CD4-positive, alpha-beta T cell treated with Interleukin-6 for 4 hours (primary cell): ENCODE results near the gene NFAM1.

Experiments
- DNase-seq: peaks from one replicate; pipeline ENCODE4 v3.0.0-alpha.2; 2020; ENCODE audit warnings: mixed read lengths

NFAM1 gene

DNA sequence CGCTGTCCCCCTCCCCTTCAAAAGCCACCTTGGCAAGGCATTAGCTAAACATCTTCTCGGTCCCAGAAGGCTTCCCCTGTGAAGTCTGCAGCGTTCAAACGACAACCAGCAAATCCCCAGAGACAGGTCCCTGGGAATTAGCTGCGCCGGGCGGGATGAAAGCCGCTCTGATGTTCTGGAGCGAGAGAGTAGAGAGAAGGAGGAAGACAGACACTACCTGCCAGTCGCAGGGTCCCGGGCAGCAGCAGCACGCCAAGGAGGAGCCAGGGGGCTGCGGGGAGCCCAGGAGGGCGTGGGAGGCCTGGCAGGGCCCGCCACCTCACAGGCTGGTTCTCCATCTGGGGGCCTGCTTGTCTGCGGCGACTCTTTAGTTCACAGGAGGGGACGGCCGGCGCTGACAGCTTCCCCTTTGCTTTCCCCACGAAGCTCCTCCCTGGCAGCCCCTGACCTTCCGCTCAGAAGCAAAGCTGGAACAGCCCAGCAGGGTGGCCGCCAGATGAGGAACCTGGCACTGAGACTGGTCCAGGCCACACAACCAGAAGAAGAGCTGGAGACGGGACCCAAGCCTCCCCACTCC lies at the start of gene NFAM1:
TSS of gene NFAM1 (minus strand) at position 384 of the 577 bp plus-strand sequence. CDS start at position 338, 46 bp downstream.
- DNase-seq = no peak

GRCh38 chr22:42475122-42475521 lies 42.9 kb upstream of the NFAM1 start:
- DNase-seq = no peak

- peak; percentile 22 for DNase-seq
These were observed 41.4 kb upstream of the NFAM1 start for GRCh38 chr22:42473484-42474193.

- DNase-seq = no peak
These were observed 40.5 kb upstream of the NFAM1 start for GRCh38 chr22:42472671-42473070.

GRCh38 chr22:42471441-42471840 lies 39.2 kb upstream of the NFAM1 start:
- DNase-seq = no peak

DNA sequence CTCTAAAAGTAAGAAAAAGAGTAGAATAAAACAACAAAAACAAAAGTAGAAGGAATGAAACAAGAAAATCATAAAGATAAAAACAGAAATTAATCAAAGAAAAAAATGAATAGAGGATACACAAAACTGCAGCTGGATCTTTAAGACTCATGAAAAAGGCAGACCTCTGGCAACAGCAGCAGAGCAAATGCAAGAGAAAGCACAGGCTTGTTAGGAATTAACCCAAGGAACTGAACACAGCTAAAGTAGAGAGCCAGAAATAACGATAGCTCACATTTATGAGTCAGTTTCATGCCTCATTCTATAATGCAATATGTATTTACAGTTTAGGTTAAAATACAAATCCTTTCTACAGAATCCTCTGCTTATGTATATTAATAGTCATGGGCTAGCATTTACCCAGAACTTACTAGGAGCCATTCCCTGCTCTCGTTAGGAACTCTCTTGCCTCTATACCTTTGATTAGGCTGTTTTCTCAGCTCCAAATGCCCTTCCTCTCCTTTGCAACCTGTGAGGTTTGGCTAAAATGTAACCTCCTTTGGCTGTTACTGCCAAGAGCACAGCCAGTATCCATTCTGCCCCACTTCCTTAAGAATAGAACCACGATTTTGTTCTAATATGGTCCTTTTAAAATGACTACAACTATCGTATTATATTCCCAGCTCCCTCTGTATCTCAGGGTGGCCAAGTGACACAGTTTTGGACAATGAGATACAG lies 38.3 kb upstream of the NFAM1 start:
- no peak for DNase-seq

GRCh38 chr22:42468841-42469240 lies 36.6 kb upstream of the NFAM1 start:
- DNase-seq = no peak

DNA sequence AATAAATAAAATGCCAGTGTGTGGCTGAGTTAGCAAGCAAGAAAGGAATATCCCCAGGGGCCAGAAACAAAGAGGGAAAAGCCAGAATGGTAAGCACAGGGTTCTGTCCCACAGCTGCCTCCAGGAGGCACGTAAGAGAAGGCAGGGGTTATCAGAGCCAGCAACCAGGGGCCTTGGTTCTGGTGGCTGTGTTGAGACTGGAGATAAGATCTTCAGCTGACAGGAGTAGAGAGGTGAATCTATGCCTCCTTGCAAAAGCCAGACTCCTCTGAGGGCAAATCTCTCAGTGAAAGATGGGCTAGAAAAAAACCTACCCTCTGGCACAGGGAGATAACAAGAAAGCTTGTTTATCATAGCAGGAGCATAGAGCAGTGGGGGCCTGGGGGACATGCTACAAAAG lies 29.8 kb upstream of the NFAM1 start:
- no peak for DNase-seq

DNA sequence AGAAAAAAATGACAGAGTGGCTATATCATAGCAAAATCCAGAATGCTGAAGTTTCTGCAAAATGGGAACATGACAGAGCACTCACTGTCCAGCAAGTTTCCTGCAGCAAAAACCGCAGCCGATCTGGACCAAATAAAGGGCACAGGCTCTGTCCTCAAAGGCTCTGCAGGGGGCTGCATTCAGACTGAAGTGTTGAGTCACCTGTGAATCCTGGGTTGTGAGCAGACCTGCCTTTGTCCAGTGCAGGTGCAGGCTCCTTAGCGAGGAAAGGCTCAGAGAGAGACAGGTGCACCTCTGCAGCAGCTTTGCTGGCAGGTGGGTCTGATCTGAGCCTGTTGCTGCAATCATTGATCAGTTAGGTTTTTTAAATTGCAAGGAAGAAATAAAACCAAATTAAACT lies 29.3 kb upstream of the NFAM1 start:
- no peak for DNase-seq

DNA sequence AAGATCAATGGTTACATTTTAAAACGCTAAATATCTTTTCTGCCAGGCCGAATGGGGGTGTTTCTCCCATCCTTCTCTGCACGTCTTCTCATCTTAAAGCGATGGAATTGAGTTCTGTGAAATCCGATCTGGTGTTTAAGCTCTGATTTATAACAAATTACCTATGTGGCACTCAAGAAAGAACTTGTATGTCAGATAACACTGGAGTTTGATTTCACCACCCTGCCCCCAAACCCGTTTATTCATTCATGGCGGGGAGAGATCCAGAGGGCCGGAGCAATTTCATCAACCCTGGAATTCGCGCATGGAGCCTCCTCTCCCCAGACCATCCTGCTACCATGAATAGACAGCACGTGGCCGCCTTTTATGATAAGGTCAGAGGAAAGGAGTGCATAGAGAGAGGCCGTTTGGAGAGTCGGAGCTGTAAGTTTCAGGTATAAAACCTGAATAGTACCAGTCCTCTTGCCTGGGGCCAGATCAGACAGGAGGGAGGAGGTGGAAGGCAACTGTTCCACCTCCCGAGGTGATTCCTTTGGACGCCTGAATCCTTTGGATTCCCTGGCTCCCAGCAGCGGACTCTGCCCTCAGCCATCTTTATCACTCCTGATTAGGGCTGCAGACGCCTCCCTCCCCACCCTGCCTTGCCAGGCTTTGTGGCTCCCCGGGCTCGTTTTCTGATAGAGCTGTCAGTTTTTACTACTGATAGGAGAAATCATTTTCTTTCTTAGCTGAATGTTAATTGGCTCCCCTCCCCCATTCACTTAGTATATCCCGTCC lies 27.3 kb upstream of the NFAM1 start:
- DNase-seq = no peak

DNA sequence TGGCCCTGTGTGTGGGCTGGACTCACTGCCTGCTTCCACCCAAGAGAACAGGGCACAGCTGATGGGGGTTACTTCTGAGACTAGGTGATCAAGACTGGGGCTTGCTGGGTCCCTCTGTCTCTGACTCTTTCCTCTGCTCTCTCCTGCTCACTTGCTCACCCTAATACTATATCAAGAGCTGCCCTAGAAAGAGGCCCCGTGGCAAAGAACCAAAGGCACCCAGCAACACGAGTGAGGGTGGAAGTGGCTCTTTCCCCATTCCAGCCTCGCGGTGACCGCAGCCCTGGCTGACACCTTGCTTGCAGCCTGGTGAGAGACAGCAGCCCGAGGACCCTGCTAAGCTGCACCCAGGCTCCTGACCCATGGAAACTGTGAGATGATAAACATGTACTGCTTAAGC lies 20.7 kb upstream of the NFAM1 start:
- no peak for DNase-seq

DNA sequence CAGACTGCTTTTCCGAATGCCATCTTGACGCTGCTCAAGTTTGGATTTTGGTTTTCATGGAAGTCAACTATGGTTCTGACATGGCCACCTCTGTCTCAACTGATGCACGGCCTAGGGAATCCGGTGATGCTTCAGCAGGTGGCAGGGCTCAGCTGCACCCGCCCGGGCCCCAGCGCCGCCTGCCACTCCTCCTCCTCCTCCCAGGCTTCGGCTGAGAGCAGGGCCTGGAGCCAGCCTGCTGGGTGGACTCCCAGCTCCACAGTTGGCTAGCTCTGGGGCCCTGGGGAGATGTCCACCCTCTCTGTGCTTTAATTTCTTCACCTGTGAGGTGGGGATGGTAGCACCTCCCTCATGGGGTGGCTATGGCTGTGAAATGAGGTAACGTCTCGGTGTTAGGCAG lies 20.3 kb upstream of the NFAM1 start:
- no peak for DNase-seq

DNA sequence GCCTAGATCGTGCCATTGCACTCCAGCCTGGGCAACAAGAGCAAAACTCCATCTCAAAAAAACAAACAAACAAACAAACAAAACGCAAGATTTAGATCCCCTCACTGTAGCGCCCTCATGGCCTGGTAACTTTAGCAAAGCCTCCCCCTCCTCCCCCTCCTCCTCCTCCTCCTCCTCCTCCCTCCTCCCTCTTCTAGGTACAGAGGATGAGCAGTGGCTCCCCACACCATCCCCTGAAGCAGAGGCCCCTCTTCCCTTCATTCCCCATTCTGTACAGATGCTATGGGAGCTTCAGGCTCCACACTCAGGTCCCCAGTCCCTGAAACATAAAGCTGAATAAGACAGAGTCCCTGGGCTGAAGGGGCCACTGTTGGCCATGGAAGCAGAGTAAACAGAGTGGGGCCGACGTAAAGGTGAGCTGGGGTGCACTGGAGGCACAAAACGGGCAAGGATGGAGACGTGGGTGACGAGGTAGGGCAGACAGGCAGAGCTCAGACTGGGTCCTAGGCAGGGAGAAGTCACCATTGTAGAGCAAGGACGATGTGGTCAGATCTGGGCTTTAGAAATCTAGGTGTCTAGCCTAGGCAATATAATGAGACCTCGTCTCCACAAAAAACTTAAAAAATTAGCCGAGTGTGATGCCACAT lies 19.4 kb upstream of the NFAM1 start:
- DNase-seq = no peak

- no peak for DNase-seq
These were observed 18.7 kb upstream of the NFAM1 start for GRCh38 chr22:42450862-42451261.

GRCh38 chr22:42446151-42446550 lies 13.9 kb upstream of the NFAM1 start:
- DNase-seq = no peak

DNA sequence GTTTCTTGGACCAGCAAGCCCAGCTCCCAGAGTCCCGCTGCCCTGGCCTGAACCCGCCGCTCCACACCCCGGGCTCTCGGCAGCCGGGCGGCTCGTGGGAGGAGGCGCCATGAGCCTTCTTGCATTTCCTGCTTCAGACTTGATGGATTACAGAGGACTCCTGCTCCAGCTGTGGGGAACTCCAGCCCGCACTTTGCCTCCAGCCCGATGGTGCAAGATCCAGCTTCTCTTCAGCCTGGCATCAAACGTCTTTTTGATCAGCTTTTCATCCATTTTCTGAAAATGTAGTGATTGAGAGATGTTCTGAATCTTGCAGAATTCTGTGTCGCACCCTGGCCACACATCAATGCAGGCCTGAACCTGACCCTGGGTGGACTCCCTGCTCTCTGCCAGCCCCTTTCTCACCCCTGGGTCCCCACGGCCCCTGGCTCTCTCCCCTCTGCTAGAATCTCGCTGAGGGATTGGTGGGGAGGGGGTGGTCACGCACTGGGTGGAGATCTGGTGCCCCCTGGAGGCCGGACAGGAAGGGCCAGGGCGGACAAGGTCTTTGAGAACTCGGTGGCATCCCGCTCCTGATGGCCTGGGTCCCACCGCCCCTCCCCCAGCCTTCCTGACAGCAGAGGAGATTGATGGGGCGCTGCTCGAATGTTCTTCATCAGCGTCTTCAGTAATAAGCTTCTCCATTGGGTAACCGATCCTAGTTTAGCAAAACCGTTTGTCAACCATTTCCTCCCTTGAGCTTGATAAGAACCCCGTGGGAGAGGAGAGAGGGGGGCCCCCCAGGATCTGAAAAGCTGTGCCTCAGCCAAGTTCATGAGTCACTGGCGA lies 12.1 kb upstream of the NFAM1 start:
- DNase-seq = peak; percentile 80

DNA sequence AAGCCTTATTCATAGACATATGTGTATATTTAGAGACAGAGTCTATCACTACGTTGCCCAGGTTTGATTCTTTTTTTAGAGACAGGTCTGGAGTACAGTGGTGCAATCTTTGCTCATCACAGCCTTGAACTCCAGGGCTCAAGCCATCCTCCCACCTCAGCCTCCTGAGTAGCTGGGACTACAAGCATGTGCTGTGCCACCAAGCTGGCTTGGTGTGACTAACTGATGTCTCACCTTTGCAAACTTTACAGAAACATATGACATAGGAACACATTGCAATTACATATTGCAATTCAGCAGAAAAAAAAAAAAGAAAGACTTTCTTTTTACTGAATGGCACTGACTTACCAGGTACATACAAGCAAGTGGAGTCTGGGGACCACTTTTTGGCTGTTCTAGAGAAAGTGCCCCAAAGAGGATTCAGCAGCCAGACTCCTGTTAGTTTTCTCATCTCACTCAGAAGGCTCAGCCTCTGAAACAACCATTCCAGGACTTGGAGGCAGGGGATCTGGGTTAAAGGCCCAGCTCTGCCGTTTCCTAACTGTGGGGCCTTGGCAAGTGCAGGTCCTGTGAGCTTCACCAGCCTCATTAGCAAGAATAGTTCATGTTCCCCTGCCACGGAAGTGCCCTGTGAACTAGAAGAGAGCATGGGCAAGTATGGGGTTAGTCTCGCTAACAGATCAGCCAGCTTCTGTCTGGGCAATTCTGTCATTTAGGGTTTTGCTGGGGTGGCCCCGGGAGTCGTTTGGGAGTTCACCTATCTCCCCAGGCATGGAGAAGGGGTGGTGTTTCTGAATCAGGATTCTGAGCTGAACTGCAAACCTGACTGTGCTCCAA lies 11.3 kb upstream of the NFAM1 start:
- peak; percentile 18 for DNase-seq

- DNase-seq = no peak
These were observed 10.5 kb upstream of the NFAM1 start for GRCh38 chr22:42442748-42443147.

- no peak for DNase-seq
These were observed 8.5 kb upstream of the NFAM1 start for GRCh38 chr22:42440728-42441127.

GRCh38 chr22:42439821-42440674 lies 7.8 kb upstream of the NFAM1 start:
- DNase-seq = peak; percentile 46
